Loucy (cell line): Measurements from ENCODE around the gene EXOSC10.

ENCODE experiments used
- CTCF ChIP-seq: fragments of 200-600 bp; sonication (generic); conservative IDR thresholded peaks from 2 replicates; pipeline ENCODE4 v1.5.1; 2014; ENCODE audit warnings: mild to moderate bottlenecking, antibody characterized with exemption, low read length
- EZH2phosphoT487 ChIP-seq: fragments of 200-600 bp; IDR thresholded peaks from 2 replicates; pipeline ENCODE4 v1.6.1; 2018; ENCODE audit warnings: antibody characterized with exemption, mild to moderate bottlenecking, moderate library complexity, borderline replicate concordance

GRCh38 chr1:11070876-11071275, 28.8 kb downstream of the EXOSC10 start:
- TF ChIP-seq CTCF, result no peak
- no peak for TF ChIP-seq EZH2phosphoT487
